Inflammatory macrophage treated with lipopolysaccharide for 1 hour (primary cell): ENCODE data around the gene SH3TC1.
A peak's percentile ranks its signal among the peaks of the same experiment; 100 is the strongest.

Source experiments
- DNase-seq, 2 donors: peaks; one replicate each; pipeline ENCODE4 v3.0.0-alpha.2; 2020 to 2022

The SH3TC1 gene

DNA sequence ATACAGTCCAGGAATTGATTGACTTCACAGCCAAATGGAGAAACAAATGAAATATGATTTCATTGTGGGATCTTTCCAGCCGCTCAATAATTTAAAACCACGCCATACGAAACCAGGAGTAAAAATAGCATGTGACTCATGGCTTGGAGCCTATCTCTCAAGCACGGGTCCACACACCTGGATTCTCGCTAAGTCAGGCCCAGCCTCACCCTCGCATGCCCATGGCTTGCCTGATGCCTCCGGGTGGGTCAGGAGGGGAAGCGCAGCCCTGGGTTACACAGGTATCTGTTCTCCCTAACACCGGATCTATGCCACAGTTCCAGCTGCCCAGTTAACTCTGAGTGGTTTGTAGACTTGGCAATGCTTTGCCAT is 34.9 kb upstream of the SH3TC1 start:
- no peak for DNase-seq

DNA sequence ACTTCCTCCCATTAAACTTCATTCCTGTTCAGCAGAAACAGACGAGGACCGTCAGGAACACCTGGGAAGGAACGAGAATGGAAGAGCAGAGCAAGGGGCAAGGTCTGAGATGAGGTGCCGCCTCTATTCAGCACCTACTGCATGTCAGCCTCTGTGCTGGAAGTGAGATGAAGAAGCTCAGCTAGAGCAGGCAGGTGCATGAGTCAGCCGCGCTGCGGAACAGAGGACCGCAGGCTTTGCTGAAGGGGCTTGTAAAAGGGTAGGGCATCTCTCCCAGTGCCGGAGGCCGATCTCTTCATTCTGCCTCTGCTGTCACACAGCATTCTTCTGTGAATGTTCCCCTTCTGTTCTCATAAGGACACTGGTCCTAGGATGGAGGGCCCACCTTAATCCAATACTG is 34.4 kb upstream of the SH3TC1 start:
- no peak for DNase-seq

DNA sequence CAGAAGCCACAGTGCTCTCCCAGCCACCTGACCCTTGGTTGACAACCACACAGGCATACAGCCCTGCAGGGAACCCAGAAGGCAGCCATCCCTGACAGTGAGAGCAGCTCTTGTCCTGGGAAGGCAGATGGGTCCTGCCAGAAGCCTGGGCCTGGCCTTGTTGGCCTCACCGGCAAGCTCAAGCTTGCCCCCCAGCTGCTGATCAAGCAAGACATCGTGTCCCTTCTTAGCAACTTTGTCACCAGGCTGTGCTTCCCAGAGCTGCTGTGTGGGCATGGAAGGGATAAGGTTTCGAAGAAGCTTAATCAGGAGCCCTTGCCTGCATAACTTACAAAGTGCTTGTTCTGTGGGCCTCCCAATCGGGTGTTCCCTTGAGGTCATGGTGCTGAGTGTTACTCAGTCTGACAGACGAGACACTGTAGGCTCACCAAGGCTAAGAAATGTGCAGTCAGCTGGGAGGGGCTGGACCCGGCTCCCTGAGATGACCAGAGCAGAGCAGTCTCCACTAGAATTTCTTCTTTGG is 33.7 kb upstream of the SH3TC1 start:
- DNase-seq = peak in 1 of 2 donors; percentile 12

DNA sequence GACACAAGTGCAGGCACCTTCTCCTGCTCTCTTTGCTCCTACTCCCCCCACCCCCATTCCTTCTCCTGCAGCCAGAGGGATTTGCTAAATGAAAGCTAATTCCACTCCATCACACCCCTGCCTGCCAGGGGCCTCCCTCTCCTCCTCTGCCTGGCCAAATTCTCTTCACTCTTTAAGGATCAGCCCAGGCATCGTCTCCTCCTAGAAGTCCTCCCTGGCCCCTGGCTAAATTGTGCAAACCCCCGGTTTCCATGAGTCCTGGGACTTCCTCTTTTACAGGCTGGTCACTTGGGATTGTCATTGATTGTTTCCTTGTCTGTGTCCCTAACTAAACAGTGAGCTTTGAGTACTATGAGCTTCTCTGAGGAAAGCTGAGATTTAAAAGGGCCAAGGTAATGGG is 31.8 kb upstream of the SH3TC1 start:
- peak; percentile 67 to 73 for DNase-seq

DNA sequence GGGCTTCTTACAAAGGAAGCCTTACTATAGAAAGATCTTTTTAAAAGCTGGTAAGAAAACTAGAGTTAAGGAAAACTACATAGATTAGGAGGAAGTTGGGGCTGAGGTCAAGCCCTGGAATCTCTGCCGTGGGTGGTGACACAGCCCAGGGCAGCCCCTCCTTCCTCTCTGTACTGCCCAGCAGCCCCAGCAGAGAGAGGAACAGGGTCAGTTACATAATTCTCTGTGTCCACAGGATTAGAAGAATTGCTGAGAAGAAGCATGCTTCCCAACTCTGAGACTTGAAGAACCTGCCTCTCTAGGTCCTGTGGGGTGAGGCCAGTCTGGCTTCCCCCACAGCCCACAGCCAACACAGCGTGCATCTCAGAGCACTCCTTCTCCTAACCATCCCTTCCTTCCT is 31.3 kb upstream of the SH3TC1 start:
- peak; percentile 90 to 96 for DNase-seq

DNA sequence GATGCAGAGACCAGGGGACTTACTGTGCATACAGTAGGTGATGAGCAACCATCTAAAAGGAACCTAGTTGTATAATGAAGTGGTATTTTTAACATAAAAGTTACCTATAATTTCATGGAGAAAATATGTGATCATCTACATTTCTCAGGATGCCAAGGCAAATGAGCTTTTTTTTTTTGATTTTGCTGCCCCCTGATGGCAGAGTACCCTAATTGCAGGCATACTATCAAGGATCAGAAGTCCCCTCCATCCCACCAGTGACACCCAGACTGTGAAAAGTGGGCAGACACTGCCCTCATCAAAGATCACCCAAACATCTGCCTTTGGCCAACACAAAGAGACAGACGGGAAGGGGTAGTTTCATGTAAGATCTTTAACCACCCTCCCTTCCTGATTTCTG is 30.9 kb upstream of the SH3TC1 start:
- DNase-seq = no peak

DNA sequence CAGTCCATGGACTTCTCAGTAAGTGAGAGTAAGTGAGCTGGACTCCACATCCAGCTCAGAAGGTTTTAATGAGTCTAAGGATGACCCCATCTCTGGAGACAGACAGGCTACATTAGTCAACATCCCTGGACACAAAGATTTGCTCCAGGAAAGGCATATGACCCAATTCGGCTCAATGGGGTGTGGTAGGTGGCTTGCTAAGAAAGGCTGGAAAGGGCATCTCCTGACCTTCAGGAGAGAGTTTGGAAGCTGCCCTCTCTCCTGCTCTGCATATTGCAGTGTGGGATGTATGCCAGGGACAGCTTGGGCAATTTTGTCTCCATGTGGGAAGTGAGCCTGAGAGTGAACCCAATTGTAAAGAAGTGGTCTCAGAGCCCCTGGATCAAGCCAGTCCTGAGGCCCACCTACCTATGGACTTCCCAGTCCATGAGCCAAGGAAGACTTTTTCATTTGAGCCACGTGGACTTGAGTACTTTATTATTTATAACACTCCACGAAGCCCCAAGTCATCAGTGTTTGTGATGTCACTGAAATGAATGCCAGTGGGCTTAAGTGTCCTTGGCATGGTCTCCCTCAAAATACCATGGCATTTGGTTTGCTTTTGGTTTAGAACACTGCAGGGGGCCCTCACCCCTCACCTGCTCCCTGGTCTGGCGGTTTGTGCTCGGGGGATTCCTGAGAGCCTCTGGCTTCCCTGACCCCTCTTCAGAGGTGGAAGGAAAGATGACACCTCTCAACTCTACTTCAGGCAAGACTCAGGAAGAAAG is 30.1 kb upstream of the SH3TC1 start:
- DNase-seq = no peak

DNA sequence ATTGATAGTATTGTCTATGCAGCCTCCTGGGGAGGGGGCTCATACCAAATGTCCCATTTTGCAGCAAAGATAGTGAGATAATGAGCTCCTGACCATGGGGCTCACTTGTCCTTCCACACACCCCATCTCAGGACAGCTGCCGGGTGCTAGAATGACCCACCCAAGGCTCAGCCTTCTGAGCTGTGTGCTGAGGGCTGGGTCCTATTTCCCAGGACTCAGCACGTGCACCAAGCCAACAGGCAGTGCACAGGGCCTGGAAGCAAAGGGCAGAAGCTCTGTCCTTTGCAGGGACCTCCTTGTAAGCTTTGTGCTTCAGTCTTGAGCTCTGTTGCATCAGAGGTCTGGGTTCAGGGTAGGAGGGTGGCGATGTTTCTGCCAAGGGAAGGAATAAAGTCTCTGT is 29.3 kb upstream of the SH3TC1 start:
- DNase-seq = no peak

DNA sequence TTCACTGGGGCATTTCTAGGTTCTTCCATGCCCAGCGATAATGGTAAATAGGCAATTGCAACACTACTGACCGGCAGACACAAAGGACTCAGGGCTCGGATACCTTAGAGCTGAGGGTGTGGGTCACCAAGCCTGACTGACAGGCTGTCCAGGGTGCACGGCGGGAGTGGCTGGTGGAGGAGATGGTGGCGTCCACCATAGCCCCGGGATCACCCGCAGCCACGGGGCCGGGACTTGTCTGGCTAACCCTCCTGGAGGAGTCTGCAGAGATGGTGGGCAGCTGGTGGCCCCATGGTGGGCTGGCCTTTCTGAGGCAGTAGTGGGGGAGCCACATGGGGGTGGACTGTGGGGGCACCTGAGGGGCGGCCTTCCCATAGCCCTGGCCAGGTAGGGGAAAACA is 28.7 kb upstream of the SH3TC1 start:
- DNase-seq = no peak

DNA sequence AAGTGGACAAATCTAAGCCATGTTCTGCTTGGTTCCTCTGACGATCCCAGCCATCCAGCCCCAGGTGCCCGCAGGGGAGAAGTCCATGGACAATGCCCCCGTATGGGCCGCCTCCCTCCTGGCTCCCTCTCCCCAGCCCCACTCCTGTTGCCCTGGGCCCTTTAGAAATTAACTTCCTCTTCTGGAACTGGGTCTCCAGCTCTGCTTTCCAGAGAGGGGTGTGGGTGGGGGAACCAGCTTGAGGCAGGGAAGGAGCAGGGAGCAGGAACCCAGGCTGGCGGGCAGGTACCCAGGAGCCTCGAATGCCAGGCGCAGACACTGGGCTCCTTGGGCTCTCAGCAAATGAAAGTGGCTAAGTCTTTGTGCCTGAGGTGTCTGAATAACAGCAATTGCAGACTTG is 27.8 kb upstream of the SH3TC1 start:
- DNase-seq = peak in 1 of 2 donors; percentile 22

DNA sequence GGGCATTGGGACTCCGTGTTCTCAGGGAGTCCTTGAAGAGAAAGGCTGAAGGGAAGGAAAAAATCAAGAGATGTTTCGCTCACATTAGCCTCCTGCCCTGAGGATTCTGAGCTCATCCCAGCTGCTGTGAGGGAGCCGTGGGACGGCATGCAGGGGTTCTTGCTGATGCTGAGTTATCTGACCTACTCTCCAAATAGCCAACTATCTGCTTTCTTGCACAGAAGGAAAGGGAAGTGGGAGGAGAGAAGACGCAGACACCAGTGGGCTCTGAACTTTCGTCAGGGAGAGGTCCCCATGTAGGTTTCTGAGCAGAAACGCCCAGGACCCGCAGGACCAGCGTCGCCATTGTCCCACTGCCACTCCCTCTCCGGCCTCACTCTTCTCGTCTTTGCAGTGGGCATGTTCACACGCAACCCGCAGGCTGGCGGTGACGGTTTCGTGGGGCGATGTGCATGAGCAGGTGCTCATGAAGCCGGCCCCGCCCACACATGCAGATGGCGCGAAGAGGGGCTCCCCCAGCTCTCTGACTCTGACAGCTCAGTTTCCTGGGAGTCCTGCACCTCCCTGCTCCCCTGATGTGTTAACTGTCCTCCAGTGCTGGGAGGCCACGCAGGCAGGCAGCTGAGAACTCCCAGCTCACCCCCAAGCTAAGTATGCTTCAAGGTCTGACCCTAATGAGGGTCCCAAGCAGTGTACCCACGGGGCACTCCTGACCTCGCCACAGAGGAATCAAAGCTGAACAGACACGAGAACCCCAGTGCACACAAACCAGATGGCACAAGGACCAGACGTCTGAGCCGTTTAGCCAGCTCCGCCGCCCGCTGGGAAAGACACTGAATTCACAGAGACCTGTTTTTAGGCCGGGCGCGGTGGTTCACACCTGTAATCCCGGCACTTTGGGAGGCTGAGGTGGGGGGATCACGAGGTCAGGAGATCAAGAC is 26.8 kb upstream of the SH3TC1 start:
- no peak for DNase-seq

DNA sequence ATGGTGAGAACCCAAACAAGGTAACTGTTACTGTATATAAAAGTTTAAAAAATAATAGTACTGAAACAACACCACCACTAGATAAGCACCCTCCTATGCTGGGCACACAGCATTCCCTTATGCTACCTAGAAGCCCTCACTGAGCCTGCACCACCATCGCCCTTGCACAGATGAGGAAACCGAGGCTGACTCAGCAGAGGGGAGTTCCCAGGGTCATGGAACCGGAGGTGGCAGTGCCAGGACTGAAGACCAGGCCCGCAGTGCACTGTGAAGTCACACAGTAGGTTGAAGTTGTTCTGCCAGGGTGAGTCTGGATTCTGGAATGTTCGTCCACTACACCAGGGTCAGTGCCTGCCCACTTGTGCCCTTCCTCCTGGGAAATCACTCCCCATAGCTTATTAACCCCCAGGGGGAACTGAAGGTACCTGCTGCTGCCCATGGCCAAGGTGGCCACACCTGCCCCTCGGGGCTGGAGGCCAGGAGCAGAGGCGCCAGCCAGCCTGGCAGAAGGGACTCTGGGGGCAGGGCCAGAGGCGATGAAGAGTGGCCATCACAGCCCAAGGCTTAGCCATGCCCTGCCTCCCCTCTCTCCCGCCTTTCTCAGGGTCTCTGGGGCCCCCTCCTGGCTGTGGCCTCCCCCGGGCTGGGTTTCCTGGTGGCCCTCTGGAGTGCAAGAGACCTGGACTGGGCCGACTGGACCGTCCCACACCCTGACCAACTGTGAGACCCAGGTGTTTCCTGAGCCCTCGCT is 25.4 kb upstream of the SH3TC1 start:
- DNase-seq = peak in 1 of 2 donors; percentile 21

DNA sequence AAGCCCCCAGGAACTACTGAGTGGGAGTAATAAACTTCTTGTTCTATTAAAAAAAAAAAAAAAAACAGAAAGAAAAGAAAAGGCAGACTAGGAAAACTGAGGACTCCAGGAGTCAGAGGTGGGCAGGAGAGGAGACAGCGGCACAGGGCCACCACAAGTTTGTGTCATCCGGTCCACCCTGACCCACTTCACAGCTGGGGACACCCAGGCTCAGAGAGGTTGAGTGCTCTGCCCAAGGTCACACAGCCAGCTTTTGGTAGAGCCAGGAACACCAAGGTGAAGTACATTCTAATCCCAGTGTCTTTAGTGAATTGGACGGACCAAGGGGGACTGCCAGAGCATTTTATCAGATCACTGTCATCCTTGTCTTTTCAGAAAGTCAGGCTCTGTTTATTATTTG is 24.1 kb upstream of the SH3TC1 start:
- DNase-seq = no peak

DNA sequence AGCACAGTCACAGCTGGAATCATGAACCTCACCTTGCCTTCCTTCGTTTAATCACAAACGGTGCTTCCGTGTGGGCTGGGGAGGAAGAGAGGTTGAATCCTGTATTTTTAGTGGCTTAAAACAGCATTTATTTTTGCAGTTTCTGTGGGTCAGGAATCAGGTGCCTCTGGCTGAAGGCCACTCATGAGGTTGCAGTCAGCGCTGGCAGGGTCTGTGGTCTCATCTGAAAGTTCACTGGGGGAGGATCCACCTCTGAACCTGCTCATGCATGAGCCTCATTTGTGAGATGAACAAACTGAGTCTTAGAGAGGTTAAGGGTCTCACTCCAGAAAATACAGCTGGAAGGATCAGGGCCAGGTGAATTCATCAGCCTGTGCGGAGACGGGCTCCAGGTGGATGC is 23.4 kb upstream of the SH3TC1 start:
- DNase-seq = no peak

DNA sequence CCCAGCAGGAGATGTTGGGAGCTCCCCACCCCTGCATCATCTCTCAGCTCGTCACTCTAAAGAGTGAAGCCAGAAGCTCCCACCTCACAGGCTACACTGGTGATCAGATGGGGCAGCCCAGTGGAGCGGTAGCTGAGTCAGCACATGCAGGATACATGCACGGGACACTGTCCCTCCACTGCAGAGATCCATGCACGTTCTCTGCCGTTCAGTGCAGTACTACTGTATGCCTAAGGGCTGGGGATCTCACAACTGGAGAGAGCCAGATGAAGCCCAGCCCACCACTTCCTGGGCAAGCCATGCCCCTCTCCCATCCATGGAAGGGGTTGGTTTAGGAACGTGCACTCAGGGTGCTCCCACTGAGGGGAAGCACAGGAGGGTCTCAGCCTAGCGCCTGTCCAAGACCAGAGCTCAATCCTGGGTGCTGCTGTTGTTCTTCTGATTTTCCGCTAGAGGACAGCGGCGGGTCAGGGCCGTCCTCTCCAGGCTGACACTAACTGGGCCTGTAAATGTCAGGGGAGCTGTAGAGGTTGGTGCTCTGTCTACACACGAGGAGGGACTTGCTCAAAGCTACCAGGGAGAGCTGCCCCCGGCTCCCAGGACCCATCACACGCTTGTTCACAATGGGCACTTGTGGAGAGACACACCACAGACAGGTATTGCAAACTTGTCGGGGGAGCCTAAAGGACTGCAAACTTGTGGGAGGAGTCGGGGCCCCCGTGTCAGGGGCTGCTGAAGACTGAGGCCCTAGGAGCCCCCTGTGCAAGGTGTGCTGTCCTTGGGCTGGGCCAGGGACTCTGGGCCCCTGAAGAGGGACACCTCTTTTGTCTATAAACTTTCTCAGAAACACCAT is 22.3 kb upstream of the SH3TC1 start:
- DNase-seq = peak in 1 of 2 donors; percentile 49

DNA sequence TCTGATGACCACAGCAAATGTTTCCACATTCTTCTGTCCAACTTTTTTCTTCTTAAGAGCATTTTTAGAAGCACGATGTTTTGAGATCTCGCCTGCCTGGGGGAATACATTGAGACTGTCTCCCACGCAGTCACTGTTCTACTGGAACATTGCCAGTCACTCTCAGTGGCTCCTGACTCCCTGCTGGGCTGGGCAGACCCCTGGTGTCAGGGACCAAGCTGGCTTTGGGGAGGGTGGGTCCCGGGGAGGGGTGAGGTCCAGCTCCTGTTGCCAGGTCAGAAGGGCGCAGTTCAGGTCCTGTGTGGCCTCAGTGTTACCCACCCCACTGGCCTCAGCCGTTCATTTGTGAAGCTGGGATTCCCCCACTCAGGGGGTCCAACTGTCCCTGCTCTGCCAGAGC is 21.5 kb upstream of the SH3TC1 start:
- DNase-seq = no peak

DNA sequence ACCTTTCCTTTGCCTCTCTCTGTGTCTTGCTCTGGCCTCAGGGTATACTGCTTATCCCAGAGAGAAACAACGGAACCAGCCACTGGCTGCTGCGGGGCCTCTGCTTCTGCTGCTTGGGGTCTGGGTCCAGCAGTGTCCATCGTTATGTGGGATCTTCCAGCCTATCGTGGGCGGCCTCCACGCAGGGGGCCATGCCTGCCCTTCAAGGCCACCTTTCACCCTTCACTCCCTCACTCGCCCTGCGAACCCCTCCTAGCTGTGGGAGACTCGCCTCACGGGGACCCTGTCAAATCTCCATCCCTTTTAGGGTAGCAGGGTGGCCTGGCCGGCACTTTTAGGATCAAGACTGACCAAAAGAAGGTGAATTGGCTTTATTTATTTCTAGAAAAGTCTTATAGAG is 21.1 kb upstream of the SH3TC1 start:
- no peak for DNase-seq

DNA sequence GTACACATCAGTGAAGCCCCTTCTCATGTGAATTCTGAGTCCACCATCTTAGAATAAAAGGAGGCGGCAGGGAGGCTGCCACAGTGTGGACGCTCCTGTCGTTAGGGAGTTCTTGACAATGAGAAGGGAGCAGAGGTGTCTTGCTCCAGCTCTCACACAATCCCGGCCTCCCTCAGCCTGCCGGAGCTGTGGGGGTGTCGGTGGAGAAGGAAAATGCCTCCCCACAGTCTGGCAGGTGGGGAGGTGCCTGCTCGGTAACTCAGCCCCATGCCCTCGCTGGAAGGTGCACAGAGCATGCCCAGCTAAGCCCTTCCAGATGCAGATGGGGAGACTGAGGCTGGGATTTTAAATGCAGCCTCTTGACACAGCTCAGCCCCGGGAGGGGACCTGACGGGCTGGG is 20.0 kb upstream of the SH3TC1 start:
- no peak for DNase-seq

DNA sequence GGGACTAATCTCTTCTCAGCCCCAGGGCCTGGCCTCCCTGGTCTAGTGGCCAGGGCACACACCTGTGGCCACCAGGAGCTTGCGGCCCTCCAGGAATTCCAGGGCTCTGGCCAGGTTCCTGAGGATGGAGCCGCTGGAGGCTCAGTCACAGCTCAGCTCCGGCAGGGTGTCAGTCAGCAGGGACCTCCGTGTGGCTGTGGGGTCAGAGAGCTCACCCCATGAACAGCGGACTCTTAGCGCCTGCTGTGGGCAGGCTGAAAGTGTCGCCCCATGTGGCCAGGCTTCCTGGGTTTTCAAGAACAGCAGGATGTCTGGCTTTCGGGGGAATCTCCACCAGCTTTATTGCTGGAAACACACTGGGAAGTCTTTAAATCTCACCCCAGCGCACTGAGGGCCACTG is 19.3 kb upstream of the SH3TC1 start:
- no peak for DNase-seq

DNA sequence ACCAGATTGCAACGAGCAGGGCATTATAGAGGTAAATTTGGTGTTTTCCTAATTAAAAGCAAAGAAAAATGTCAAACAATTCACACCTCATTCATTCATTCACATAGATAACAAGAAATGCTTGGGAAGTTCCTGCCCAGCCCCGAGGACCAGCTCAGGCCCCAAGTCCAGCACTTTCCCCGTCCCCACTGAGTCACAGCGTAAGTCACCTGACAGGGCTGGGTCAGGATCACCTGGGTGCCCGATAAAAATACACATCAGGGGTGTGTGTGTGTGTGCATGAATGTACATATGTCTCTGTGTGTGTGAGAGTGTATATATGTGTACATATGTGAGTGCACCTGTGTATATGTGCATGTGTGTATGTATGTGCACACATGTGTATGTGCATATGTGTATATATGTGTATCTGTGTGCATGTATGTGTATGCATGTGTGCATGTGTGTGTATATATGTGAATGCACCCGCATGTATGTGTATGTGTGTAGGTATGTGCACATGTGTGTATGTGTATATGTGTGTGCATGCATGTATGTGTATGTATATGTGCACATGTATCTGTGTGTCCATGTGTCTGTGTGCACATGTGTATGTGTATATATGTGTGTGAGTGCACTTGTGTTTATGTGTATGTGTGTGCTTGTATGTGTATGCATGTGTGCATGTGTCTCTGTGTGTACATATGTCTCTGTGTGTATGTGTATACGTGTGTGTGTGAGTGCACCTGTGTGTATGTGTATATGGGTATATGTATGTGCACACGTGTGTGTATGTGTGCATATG is 18.6 kb upstream of the SH3TC1 start:
- DNase-seq = no peak

DNA sequence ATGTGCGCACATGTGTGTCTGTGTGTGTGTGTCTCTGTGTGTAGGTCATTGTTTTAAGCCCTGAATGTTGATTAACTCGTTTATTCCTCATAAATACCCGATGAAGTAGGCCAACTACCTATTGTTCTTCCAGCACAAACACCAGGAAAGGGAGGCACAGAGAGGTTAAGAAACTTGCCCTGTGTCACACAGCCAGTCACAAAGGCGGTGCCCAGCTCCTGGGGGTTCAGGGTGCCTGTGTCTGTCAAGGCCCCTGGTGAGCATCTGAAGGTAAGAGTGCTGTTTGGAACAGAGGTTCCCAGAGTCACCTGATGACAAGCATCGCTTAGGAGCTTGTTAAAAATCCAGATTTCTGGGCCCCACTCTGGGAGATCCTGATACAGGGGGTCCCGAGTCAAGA is 18.0 kb upstream of the SH3TC1 start:
- DNase-seq = no peak
